ENCODE data around the gene TATDN2. TPM values are rescaled to one million over a fixed set of nuclear protein-coding genes. Genes with fewer than 3 reads are reported as not detected.

The TATDN2 gene
- total and polyA plus RNA-seq, 2 experiments from 2014 or later, result 4.8 to 19.1 TPM

- TF ChIP-seq, protein P1, sequence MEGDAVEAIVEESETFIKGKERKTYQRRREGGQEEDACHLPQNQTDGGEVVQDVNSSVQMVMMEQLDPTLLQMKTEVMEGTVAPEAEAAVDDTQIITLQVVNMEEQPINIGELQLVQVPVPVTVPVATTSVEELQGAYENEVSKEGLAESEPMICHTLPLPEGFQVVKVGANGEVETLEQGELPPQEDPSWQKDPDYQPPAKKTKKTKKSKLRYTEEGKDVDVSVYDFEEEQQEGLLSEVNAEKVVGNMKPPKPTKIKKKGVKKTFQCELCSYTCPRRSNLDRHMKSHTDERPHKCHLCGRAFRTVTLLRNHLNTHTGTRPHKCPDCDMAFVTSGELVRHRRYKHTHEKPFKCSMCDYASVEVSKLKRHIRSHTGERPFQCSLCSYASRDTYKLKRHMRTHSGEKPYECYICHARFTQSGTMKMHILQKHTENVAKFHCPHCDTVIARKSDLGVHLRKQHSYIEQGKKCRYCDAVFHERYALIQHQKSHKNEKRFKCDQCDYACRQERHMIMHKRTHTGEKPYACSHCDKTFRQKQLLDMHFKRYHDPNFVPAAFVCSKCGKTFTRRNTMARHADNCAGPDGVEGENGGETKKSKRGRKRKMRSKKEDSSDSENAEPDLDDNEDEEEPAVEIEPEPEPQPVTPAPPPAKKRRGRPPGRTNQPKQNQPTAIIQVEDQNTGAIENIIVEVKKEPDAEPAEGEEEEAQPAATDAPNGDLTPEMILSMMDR (conservative IDR thresholded peaks at IDR 0.05; ENCODE audit: low read depth in 2 of 2), result no peak
- TF ChIP-seq JUNB (IDR thresholded peaks at IDR 0.05; ENCODE audit: unreplicated experiment), result no peak
These were observed 64.1 kb downstream of the TATDN2 start (continued) for GRCh38 chr3:10312391-10312790.

- Mint-ChIP-seq H3K9me3 (no peaks in the 10 kb centered on the region; the same call in 2 of the 3 replicates), H3K4me1 (peaks cover 3% of the 10 kb centered on the region; the same call in 1 of the 3 replicates), H3K36me3 (ENCODE audit: low read depth) (peaks cover 83% of the 10 kb centered on the region), H3K4me3 (no peak overlapping the region), H3K27ac (no peak overlapping the region), H3K27me3 (ENCODE audit: insufficient read depth, low read depth, poor library complexity) (peaks cover 5% of the 10 kb centered on the region)
- no peaks in the 10 kb centered on the region for H3F3A ChIP-seq (replicated peaks; ENCODE audit: low read depth)
- H3K4me2 ChIP-seq, result no peak overlapping the region
- no peaks in the 10 kb centered on the region for H3K27me3 ChIP-seq (ENCODE audit: insufficient read depth)
- DNase-seq (ENCODE audit: low spot score), result no peak
- H4K20me1 ChIP-seq (replicated peaks; ENCODE audit: insufficient read depth), result peaks cover 24% of the 10 kb centered on the region
- TF ChIP-seq STAT1 (IDR thresholded peaks at IDR 0.05; ENCODE audit: unreplicated experiment) (no peak), EZH2phosphoT487 (IDR thresholded peaks at IDR 0.05; ENCODE audit: unreplicated experiment) (no peak)
- H3K4me3 ChIP-seq, result no peak overlapping the region
- no peaks in the 10 kb centered on the region for H3K9me2 ChIP-seq (ENCODE audit: insufficient read depth)
- ATAC-seq, result no peak
- no peak overlapping the region for H2AFZ ChIP-seq
- H3K36me3 ChIP-seq (ENCODE audit: insufficient read depth), result peaks cover 37% of the 10 kb centered on the region
- H3K79me2 ChIP-seq (replicated peaks; ENCODE audit: insufficient read depth), result peaks cover 4% of the 10 kb centered on the region; the same call in 1 of the 2 replicates
- no peaks in the 10 kb centered on the region for H3K4me1 ChIP-seq (ENCODE audit: insufficient read depth)
- H3K27ac ChIP-seq (ENCODE audit: low read depth), result no peak overlapping the region
These were observed 64.6 kb downstream of the TATDN2 start for GRCh38 chr3:10312861-10313260.

- H3K36me3 ChIP-seq (ENCODE audit: insufficient read depth), result peaks cover 42% of the 10 kb centered on the region
- no peak overlapping the region for H2AFZ ChIP-seq
- TF ChIP-seq POLR2AphosphoS5 (IDR thresholded peaks at IDR 0.05; ENCODE audit: low read depth) (no peak), EZH2phosphoT487 (IDR thresholded peaks at IDR 0.05; ENCODE audit: unreplicated experiment) (no peak), EZH2 (IDR thresholded peaks at IDR 0.05; ENCODE audit: low read depth, unreplicated experiment) (no peak), STAT1 (IDR thresholded peaks at IDR 0.05; ENCODE audit: unreplicated experiment) (no peak), CREB1 (CRISPR knock-in tag; IDR thresholded peaks at IDR 0.05; ENCODE audit: low read depth) (no peak)
- TF ChIP-seq, protein P2, sequence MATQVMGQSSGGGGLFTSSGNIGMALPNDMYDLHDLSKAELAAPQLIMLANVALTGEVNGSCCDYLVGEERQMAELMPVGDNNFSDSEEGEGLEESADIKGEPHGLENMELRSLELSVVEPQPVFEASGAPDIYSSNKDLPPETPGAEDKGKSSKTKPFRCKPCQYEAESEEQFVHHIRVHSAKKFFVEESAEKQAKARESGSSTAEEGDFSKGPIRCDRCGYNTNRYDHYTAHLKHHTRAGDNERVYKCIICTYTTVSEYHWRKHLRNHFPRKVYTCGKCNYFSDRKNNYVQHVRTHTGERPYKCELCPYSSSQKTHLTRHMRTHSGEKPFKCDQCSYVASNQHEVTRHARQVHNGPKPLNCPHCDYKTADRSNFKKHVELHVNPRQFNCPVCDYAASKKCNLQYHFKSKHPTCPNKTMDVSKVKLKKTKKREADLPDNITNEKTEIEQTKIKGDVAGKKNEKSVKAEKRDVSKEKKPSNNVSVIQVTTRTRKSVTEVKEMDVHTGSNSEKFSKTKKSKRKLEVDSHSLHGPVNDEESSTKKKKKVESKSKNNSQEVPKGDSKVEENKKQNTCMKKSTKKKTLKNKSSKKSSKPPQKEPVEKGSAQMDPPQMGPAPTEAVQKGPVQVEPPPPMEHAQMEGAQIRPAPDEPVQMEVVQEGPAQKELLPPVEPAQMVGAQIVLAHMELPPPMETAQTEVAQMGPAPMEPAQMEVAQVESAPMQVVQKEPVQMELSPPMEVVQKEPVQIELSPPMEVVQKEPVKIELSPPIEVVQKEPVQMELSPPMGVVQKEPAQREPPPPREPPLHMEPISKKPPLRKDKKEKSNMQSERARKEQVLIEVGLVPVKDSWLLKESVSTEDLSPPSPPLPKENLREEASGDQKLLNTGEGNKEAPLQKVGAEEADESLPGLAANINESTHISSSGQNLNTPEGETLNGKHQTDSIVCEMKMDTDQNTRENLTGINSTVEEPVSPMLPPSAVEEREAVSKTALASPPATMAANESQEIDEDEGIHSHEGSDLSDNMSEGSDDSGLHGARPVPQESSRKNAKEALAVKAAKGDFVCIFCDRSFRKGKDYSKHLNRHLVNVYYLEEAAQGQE (IDR thresholded peaks at IDR 0.05; ENCODE audit: unreplicated experiment), result no peak
- TF ChIP-seq, protein P3, sequence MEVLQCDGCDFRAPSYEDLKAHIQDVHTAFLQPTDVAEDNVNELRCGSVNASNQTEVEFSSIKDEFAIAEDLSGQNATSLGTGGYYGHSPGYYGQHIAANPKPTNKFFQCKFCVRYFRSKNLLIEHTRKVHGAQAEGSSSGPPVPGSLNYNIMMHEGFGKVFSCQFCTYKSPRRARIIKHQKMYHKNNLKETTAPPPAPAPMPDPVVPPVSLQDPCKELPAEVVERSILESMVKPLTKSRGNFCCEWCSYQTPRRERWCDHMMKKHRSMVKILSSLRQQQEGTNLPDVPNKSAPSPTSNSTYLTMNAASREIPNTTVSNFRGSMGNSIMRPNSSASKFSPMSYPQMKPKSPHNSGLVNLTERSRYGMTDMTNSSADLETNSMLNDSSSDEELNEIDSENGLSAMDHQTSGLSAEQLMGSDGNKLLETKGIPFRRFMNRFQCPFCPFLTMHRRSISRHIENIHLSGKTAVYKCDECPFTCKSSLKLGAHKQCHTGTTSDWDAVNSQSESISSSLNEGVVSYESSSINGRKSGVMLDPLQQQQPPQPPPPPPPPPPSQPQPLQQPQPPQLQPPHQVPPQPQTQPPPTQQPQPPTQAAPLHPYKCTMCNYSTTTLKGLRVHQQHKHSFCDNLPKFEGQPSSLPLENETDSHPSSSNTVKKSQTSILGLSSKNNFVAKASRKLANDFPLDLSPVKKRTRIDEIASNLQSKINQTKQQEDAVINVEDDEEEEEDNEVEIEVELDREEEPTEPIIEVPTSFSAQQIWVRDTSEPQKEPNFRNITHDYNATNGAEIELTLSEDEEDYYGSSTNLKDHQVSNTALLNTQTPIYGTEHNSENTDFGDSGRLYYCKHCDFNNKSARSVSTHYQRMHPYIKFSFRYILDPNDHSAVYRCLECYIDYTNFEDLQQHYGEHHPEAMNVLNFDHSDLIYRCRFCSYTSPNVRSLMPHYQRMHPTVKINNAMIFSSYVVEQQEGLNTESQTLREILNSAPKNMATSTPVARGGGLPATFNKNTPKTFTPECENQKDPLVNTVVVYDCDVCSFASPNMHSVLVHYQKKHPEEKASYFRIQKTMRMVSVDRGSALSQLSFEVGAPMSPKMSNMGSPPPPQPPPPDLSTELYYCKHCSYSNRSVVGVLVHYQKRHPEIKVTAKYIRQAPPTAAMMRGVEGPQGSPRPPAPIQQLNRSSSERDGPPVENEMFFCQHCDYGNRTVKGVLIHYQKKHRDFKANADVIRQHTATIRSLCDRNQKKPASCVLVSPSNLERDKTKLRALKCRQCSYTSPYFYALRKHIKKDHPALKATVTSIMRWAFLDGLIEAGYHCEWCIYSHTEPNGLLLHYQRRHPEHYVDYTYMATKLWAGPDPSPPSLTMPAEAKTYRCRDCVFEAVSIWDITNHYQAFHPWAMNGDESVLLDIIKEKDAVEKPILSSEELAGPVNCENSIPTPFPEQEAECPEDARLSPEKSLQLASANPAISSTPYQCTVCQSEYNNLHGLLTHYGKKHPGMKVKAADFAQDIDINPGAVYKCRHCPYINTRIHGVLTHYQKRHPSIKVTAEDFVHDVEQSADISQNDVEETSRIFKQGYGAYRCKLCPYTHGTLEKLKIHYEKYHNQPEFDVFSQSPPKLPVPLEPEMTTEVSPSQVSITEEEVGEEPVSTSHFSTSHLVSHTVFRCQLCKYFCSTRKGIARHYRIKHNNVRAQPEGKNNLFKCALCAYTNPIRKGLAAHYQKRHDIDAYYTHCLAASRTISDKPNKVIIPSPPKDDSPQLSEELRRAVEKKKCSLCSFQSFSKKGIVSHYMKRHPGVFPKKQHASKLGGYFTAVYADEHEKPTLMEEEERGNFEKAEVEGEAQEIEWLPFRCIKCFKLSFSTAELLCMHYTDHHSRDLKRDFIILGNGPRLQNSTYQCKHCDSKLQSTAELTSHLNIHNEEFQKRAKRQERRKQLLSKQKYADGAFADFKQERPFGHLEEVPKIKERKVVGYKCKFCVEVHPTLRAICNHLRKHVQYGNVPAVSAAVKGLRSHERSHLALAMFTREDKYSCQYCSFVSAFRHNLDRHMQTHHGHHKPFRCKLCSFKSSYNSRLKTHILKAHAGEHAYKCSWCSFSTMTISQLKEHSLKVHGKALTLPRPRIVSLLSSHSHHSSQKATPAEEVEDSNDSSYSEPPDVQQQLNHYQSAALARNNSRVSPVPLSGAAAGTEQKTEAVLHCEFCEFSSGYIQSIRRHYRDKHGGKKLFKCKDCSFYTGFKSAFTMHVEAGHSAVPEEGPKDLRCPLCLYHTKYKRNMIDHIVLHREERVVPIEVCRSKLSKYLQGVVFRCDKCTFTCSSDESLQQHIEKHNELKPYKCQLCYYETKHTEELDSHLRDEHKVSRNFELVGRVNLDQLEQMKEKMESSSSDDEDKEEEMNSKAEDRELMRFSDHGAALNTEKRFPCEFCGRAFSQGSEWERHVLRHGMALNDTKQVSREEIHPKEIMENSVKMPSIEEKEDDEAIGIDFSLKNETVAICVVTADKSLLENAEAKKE (CRISPR knock-in tag; IDR thresholded peaks at IDR 0.05), result no peak
These were observed 66.8 kb downstream of the TATDN2 start for GRCh38 chr3:10315101-10315500.

More at GRCh38 chr3:10315101-10315500, 66.8 kb downstream of the TATDN2 start:
- Histone ChIP-seq H3K79me2 (replicated peaks; ENCODE audit: insufficient read depth) (peaks cover 24% of the 10 kb centered on the region), H3K27me3 (ENCODE audit: insufficient read depth) (no peaks in the 10 kb centered on the region), H4K20me1 (replicated peaks; ENCODE audit: insufficient read depth) (peaks cover 35% of the 10 kb centered on the region), H3F3A (replicated peaks; ENCODE audit: low read depth) (no peaks in the 10 kb centered on the region), H3K4me2 (no peak overlapping the region), H3K4me3 (no peak overlapping the region), H3K4me1 (ENCODE audit: insufficient read depth) (no peaks in the 10 kb centered on the region), H3K27ac (ENCODE audit: low read depth) (no peak overlapping the region), H3K9me2 (ENCODE audit: insufficient read depth) (no peaks in the 10 kb centered on the region)
- Mint-ChIP-seq H3K36me3 (ENCODE audit: low read depth) (peaks cover 80% of the 10 kb centered on the region), H3K4me3 (no peak overlapping the region), H3K9me3 (no peaks in the 10 kb centered on the region), H3K4me1 (peaks cover 5% of the 10 kb centered on the region), H3K27ac (no peak overlapping the region), H3K27me3 (ENCODE audit: insufficient read depth, low read depth, poor library complexity) (peaks cover 7% of the 10 kb centered on the region)
- no peak for DNase-seq (ENCODE audit: low spot score)
- no peak for ATAC-seq

Data from GM23338 (cell line).